NCI-H1417 treated with DMSO at 0.1 percent for 48 hours (cell line): ENCODE measurements around the gene NUDT19.
"Not testable (repeated sequence)": the region's sequence is repeated elsewhere in the genome, so short reads cannot be mapped to it uniquely, and the experiment has no call there.

ENCODE experiments used
- DNase-seq: peaks from one replicate; lab custom pipeline; 2025; lab: John Stamatoyannopoulos, UW

Gene NUDT19

DNA sequence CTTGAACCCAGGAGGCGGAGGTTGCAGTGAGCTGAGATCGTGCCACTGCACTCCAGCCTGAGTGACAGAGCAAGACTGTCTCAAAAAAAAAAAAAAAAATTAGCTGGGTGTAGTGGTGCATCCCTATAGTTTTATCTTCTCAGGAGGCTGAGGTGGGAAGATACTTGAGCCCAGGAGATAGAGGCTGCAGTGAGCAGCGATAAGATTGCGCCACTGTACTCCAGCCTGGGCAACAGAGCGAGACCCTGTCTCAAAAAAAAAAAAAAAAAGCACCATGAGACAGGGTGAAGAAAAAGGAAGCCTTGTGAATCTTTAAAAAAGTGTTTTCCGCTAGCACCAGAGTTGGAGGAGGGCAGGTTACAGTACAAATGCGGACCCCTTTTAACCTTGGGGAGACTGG, 24.6 kb downstream of the NUDT19 start:
- DNase-seq, result not testable (repeated sequence)

DNA sequence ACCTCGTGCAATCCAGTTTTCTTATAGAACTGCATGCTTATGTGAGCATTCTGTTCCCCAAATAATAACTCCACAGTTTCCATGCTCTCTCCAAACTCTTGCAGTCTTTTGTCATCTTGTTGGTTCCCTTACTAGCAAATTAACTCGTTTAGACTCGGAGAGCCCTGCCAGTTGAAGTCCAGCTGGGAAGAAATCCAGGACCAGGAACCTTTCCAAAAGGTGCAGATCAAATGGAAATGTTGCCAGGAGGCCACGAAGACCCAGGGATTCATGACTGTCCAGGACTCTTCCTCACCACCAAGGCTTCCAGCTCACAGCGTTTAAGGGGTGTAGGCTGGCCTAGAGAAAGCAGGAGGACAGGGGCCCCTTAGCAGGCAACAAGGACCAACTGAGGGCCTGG, 25.9 kb downstream of the NUDT19 start:
- no peak for DNase-seq

DNA sequence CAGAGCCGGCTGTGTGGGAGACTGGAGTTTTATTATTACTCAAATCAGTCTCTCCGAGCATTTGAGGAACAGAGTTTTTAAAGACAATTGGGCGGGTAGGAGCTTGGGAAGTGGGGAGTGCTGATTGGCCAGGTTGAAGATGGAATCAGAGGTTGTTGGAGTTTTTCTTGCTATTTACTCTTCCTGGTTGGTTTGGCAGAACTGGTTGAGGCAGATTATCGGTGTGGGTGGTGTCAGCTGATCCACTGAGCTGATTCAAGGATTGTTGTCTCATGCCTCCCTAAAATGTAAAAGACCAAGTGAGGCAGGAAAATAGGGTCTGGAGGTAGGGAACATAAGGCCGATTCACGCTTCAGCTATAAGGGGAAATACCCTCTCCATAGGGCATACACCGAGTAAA, 26.7 kb downstream of the NUDT19 start:
- DNase-seq, result no peak

DNA sequence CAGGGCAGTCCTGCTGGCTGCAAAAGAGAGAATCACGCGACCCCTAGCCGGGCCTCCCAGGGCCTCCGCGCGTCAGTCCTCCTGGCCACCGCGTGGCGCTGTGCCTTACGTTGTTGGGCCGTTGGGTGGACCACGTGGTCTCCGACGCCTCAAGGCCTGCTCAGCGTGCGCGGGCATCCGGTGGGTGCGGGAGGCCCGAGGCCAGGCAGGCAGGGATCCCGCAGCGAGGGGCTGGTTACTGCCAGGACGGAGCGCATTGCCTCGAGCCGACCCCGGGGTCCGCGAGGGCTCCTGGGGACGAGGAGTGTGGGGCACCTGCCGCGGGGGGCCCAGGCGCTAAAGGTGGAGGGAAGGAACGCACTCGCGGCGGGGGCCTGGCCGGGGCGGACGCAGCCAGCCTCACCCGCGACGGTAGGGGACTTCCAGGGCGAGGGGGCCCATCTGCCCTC, 28.0 kb downstream of the NUDT19 start, which contains the start of gene TDRD12:
TSS of gene TDRD12 (plus strand) at position 157 of the 449 bp plus-strand sequence. CDS start 306 bp downstream, outside the sequence.
- no peak for DNase-seq

DNA sequence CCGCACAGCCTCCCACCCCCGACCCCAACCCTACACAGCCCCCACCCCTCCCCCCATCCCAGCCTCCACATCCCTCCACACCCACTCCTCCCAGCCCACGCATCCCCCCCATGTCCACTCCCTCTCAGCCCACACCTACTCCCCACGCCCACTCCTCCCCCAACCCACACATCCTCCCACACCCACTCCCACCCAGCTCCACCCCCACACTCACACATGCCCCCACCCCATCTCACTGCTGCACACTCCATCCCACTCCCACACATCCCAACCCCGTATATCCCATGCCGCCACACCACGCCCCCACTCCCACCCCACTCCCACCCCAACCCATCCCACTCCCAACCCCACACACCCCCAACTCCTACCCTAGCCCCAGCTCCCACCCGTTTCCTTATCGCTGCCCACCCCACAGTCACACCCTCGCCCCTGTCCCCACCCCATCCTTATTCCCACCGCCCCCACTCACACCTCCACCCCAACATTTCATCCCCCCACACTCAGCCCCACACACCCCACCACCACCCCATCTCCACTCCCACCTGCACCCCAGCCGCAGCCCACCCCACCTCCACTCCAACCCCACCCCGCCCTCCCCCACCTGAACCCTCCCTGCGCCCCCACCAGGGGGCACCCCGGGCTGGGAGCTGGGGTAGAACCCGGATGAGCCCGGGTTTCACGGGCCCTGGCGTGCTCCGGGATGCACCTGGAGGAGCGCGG, 28.8 kb downstream of the NUDT19 start:
- no peak for DNase-seq

DNA sequence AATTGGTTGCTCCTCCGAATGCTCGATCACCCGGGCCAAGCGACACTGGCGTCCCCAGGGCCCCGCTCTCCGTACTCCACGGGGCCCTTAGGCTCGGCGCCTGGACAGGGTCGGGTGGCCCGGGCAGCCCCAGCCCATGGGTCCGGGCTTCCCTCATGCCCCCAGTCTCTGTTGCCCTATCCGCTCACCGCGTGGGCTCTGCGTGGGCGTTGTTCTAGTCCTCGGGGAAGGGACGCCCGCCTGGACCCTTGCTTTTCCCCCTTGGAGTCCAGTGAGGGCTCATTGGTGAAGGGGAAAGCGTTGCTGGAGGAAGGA, 29.3 kb downstream of the NUDT19 start:
- DNase-seq, result no peak

DNA sequence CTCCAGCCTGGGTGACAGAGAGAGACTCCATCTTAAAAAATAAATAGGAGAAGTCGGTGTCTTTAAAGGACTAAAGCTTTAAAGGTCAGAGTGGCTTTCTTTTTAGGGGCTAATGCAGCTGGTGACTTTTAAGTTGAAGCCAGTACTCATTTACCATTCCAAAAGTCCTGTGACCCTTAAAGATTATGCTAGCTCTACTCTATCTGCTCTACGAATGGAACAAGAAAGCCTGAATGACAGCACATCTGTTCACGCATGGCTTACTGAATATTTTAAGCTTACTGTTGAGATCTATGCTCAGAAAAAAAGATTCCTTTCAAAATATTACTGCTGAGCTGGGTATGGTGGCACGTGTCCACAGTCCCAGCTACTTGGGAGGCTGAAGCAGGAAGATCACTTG, 44.3 kb downstream of the NUDT19 start:
- no peak for DNase-seq

DNA sequence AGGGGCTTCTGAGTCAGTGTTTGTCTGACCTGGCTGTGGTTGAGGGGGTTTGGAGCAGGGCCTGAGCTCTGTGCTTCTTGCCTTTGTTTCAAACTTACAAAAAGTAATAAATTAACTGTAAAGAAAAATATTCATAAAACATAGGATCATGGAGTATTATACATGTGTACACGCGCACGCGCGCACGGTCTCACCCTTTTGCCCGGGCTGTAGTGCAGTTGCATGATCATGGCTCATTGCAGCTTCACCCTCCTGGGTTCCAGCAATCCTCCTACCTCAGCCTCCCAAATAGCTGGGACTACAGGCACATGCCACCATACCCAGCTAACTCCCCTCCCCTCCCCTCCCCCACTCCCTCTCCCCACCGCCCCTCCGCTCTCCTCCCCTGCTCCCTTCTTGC, 51.4 kb downstream of the NUDT19 start:
- no peak for DNase-seq

DNA sequence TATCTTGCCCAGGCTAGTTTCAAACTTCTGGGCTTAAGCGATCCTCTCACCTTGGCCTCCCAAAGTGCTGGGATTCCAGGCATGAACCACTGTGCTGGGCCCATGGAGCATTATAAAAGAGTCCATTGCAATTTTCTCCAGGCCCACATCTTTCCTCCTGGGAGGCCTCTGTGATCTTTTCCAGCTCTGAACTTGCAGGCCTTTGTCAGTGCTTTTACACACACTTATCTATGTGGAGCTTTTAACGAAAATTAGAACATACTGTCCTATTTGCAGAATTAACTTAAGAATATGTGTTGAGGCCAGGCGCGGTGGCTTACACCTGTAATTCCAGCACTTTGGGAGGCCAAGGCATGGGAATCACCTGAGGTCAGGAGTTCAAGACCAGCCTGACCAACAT, 51.8 kb downstream of the NUDT19 start:
- no peak for DNase-seq

DNA sequence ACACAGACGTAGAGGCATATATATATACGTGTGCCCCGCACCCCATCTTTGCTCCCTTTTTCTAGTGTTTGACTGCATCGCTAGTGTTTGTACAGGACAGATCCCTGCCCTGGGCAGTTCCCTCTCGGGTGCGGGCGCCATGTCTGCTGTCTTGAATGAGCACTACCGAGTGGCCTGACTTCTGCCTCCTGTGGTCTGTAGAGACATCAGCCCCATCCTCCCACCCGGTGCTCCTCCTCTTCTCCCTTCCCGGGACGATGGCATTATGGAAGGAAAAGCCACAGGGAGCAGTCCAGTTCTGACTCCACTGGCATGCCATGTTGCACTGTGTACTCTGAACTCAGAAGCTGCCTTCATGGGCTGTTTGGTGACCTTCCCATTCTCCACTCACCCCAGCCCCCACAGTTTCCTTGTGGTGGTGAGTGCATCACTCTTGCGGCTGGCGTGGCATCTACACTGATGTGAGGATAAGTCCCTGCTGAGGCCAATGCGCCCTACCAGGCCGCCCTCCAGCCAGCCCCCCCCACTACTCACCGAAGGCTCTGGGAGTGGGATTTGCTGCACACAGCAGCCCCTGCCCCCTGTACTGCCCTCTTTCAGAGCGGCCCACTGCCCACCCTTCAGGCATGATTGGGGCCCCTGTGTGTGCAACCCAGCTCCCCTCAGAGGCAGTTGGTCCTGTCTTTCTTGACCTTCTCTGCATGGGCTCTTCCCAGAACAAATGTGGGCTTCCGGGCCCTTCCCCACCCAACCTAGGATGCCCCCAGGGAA, 53.1 kb downstream of the NUDT19 start:
- DNase-seq, result no peak

DNA sequence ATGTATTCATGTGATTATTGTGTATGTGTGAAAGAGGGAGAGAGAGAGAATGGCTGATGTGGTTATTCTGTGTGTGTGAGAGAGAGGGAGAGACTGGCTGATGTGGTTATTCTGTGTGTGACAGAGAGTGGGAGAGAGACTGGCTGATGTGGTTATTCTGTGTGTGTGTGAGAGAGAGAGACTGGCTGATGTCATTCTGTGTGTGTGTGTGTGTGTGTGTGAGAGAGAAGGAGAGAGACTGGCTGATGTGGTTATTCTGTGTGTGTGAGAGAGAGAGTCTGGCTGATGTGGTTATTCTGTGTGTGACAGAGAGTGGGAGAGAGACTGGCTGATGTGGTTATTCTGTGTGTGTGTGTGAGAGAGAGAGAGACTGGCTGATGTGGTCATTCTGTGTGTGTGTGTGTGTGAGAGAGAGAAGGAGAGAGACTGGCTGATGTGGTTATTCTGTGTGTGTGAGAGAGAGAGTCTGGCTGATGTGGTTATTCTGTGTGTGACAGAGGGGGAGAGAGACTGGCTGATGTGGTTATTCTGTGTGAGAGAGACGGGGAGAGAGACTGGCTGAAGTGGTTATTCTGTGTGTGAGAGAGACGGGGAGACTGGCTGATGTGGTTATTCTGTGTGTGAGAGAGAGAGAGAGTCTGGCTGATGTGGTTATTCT, 54.1 kb downstream of the NUDT19 start:
- not testable (repeated sequence) for DNase-seq

DNA sequence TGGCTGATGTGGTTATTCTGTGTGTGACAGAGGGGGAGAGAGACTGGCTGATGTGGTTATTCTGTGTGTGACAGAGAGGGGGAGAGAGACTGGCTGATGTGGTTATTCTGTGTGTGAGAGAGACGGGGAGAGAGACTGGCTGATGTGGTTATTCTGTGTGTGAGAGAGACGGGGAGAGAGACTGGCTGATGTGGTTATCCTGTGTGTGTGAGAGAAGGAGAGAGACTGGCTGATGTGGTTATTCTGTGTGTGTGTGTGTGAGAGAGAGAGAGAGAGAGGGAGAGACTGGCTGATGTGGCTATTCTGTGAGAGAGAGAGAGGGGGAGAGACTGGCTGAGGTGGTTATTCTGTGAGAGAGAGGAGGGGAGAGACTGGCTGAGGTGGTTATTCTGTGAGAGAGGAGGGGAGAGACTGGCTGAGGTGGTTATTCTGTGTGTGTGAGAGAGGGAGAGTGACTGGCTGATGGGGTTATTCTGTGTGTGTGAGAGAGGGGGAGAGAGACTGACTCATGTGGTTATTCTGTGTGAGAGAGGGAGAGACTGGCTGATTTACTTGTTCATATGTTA, 55.1 kb downstream of the NUDT19 start:
- DNase-seq, result not testable (repeated sequence)

DNA sequence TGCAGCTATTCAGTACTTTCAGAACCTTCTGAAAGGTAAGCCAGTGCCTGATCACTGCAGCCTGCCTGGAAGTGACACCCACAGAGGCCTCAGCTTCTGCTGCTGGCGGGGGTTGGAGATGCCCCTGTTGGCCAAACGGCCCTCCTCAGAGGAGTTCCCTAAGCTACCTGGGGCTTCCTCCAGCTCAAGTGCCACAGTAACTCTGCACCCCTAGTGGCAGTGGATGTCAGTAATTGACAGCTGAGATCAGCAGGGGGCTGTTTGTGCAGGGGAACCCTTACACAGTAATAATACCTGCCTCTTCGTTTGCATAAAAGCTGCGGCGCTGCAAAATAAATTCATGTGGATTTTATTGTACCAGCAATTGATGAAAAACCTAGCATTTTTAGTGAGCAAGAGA, 56.9 kb downstream of the NUDT19 start:
- DNase-seq, result no peak

DNA sequence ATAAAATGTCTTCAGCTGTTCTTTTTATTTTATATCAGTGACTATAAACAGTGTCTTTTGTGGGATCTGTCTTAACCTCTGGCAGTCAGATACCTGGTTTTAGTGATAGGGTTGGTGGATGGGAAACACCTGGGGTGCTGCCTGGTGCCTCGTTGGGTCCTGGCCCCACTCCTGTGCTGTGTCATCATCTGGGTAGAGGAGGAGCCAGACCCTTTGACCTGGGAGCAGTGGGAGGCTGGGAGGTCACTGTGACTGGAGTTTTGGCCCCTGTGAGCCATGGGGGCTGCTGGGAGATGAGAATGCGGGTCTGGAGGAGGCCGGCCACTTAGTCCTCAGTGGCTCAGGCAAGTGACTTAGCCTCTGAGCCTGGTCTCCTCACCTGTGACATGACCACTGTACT, 57.3 kb downstream of the NUDT19 start:
- no peak for DNase-seq

DNA sequence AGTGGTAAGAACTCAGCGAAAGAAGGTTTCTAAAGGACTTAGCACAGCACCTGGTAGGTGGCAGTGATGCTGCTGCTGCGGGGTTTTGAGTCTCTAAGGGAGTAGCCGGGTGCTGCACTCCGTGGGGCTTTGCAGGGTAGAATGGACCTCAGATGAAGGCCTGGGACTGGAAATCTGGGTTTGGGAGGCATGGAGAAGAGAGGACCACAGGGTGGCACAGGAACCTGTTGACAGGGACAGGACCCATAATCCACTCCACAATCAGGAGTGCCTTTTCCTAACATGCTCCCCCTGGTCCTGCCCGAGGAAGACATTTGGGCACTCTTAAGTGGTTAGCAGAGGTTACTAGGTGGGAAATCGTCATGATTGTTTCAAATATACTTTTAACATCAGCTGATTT, 57.7 kb downstream of the NUDT19 start:
- no peak for DNase-seq

DNA sequence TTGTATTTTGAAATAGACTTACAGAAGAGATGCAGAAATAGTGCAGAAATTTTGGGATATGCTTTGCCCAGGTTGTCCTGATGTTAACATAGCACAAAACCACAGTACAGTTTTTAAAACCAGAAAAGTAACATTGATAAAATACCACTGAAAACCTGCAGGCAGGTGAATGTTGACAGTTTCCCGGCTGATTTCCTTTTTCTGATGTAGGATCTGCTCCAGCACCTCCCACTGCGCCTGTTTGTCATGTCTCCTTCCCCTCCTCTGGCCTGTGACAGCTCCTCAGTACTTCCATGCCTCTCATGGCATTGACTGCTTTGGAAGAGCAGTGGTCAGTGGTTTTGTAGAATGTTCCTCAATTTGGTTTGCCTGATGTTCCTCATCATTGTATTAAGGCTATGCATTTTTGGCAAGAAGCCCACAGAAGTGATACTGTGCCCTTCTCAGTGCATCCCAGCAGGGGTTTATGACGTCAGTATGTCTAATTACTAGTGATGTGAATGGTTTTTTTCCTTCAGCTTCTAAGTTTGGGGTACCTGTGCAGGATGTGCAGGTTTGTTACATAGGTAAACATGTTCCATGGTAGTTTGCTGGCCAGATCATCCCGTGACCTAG, 58.9 kb downstream of the NUDT19 start:
- DNase-seq, result no peak

DNA sequence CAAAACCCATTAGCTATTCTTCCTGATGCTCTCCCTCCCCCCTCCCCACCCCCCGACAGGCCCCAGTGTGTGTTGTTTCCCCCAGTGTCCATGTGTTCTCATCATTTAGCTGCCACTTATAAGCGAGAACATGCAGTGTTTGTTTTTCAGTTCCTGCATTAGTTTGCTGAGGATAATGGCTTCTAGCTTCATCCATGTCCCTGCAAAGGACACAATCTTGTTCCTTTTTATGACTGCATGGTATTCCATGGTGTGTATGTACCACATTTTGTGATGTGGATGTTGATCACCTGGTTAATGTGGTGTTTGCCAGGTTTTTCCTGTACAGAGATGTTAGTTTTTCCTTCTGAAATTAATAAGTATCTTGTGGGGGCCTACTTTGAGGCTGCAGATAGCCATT, 59.4 kb downstream of the NUDT19 start:
- no peak for DNase-seq

DNA sequence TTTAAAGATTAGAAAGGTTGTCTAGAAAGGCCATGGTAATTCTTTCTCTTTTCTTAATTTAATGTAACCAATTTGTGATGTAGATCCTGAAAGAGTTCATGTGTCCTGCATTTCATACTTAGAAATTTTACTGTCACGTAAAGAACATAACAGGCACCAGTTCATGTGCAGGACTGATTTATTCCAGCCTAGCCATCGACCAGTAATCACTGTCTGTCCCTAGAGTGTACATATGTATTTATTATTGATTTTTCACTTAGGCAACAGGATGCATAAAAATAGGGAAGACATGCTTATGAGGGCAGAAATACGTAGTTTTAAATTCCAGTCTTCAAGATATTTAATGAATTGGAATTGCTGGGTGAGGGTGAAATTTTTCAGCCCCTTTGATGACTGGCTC, 65.6 kb downstream of the NUDT19 start:
- no peak for DNase-seq
